GM12873 (cell line): ENCODE data around the gene TSEN2.
A peak's percentile ranks its signal among the peaks of the same experiment; 100 is the strongest.

Experiments
- TF ChIP-seq, protein P1 (sequence below): IDR thresholded peaks from 2 replicates; pipeline ENCODE4 v1.5.1; 2012; ENCODE audit warnings: low read depth, mild to moderate bottlenecking, moderate library complexity, low read length, control low read depth; ENCODE audit not compliant: insufficient read depth; ENCODE audit errors: missing control alignments

TSEN2 gene

DNA sequence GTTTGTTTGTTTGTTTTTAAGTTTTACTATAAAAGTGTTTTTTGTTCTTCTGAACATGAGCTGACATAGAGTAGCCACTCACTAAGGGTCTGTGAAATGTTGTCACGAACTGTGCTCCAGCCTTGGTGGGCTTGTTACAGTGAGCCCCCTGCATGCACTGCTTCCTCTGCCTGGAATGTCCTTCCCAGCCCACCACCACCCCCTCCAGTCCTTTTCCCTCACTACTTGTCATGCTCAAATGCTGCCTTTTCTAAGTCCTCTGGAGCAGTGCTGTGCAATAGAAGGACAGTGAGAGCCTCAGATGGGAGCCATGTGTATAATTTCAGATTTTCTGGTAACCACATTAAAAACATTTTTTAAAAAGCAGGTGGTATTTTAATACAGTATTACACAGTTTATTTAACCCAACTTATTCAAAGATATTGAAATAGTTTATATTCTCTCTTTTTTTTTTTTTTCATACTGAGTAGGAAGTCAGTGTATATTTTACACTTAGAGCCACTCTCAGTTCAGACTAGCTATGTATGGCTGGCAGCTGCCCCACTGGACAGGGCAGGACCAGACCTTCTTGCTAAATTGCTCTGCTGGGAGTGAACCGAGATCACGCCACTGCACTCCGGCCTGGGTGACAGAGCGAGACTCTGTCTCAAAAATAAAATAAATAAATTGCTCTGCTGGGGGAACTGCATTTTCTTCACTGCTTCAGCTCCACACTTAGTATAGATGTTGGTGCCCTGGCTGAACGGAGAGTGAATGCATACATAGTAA, 34.2 kb downstream of the TSEN2 start:
- TF ChIP-seq, protein P1, sequence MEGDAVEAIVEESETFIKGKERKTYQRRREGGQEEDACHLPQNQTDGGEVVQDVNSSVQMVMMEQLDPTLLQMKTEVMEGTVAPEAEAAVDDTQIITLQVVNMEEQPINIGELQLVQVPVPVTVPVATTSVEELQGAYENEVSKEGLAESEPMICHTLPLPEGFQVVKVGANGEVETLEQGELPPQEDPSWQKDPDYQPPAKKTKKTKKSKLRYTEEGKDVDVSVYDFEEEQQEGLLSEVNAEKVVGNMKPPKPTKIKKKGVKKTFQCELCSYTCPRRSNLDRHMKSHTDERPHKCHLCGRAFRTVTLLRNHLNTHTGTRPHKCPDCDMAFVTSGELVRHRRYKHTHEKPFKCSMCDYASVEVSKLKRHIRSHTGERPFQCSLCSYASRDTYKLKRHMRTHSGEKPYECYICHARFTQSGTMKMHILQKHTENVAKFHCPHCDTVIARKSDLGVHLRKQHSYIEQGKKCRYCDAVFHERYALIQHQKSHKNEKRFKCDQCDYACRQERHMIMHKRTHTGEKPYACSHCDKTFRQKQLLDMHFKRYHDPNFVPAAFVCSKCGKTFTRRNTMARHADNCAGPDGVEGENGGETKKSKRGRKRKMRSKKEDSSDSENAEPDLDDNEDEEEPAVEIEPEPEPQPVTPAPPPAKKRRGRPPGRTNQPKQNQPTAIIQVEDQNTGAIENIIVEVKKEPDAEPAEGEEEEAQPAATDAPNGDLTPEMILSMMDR = no peak

DNA sequence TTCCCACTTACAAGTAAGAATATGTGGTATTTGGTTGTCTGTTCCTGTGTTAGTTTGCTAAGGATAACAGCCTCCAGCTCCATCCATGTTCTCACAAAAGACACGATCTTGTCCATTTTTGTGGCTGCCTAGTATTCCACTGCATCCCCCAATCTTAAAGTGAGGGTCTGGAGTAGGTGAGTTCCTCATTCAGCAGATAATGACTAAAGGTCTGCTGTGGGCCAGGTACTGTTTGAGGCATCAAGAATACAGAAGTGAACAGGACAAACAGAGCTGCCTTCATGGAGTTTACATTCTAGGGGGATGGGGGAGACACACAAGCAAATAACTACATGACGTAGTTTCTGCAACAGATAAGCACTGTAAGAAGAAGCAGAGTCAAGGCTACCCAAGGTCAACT, 36.7 kb downstream of the TSEN2 start:
- TF ChIP-seq, protein P1 = no peak

DNA sequence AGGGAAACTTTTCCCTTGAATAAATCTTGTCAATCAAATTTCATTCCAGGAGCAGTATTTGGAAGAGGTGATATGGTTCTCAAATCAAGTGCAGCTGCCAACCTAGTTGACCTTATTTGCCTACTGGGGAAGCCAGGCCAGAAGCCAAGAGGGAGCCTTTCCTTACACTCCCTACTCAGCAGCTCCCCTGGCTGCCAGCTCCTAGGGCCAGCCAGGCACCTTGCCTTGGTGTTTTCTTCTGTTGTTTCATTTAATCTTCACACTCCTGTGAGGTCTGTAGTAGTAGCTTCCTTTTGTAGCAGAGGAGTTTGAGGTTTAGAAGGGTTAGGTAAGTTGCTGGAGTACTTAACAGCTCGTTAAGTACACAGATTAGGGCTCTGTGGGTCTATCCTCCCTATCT, 38.4 kb downstream of the TSEN2 start:
- TF ChIP-seq, protein P1 = no peak

DNA sequence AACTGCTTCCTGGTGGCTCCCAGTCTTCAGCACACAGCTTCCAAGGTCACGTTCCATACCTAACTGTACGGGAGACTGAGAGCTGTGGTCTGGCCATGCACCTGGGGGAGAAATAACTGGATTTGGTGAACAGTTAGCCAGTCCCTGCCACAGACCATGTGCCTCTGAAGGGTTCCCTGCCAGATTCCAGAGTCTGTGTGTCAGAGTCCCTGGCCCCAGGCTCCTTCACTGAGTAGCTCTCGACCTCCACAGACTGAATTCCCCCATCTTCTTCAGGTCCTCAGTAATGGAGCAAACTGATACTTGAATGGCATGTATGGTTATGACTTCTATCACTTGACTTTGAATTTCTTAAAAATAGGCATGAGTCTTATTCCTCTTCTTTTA, 43.5 kb downstream of the TSEN2 start:
- TF ChIP-seq, protein P1 = no peak

DNA sequence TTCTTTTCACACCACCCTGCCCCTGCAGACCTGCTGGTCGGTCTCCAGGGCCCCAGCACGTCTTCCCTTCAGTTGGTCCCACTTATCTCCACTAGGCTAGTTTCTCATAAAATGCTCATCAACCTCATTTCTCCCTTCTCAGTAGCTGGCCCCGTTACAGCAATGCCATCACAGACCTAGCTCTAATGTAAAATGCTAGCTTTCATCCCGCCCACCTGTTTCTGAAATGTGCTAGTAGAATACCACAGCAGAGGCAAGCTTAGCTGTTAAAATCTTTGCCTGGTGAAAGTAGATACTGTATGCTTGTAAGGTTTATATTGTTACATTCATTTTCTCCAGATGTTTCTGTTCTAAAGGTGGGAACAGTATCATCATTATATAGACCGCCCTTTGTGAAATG, 47.9 kb downstream of the TSEN2 start:
- TF ChIP-seq, protein P1 = no peak

DNA sequence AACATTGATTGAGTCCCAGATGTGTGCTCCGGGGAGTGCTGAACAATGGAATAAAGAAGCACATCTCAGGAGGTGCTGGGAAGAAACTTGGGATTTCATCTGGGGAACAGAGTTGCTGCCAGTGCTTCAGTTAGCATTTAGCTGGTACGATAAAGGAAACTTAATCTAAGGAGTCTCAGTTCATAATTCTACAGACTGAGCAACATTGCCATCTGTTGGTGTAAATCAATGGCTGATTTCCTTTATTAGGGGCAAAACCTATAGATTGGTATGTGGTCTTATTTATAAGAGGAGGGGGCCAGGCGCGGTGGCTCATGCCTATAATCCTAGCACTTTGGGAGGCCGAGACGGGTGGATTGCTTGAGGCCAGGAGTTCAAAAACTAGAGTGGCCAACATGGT, 52.1 kb downstream of the TSEN2 start:
- TF ChIP-seq, protein P1 = no peak

DNA sequence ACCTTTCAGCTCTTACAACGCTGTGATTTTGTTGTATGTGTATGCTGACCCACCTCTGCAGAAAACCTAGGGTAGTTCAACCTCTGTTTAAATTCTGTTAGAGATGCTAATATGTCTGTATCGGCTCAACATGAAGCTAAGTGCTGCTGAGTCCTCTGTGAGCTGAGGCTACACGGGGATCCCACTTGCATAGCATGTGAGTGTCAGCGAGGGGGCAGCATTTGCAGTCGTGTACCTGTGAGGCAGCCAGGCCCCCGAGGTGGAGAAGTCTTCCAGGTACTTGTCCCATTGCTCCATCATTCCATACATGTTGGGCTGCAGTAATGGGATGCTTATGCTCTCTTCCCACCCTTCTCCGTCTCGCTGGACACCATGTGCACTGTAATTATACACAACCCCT, 57.3 kb downstream of the TSEN2 start:
- TF ChIP-seq, protein P1 = peak; percentile 37
